ENCODE measurements around the gene UBR3. TPM values are rescaled to one million over a fixed set of nuclear protein-coding genes. Genes with fewer than 3 reads are reported as not detected.

UBR3 gene
- total and polyA plus RNA-seq, 4 donors = 9.5 to 137 (median 25.7) TPM

DNA sequence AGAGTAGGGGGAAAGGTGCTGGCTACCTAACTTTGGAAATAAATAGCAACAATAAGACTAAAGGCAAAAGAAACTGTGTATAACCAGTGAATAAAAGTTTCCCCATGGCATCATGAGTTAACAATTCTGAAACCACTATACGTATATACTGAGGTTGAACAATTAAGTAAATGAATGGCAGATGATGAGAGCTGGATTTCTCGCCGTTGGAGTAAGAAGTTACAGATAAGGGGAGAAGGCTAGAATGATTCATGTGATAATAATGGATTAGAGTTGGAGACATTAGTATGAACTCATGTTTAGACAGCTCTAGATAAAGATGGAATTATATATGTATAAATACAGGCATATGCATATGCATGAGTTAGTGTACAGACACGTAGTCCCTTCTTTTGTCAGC lies 152.7 kb downstream of the UBR3 start:
- ATAC-seq (ENCODE audit: insufficient read depth, low FRiP score) (no peak), DNase-seq (no peak)
- Histone ChIP-seq H3K9ac (ENCODE audit: insufficient read depth in 1 of 2, low read length in 2 of 2) (no peak overlapping the region), H3K27ac (ENCODE audit: low read depth in 1 of 2, low read length in 1 of 2) (no peak overlapping the region), H3K36me3 (ENCODE audit: control insufficient read depth in 4 of 4, insufficient read depth in 4 of 4, low read length in 4 of 4) (peaks cover 0 to 15% (median 7%) of the 10 kb centered on the region in 4 donors), H3K4me3 (no peak overlapping the region), H3K27me3 (ENCODE audit: control insufficient read depth in 3 of 3, insufficient read depth in 3 of 3, low read length in 2 of 3) (no peaks in the 10 kb centered on the region), H3K9me3 (ENCODE audit: control insufficient read depth in 4 of 4, insufficient read depth in 3 of 4, low read length in 3 of 4) (peaks cover 0 to 8% (median 3%) of the 10 kb centered on the region in 4 donors), H3K4me1 (ENCODE audit: control insufficient read depth in 5 of 5, insufficient read depth in 5 of 5, low read length in 5 of 5) (peaks cover 0 to 4% (median 0%) of the 10 kb centered on the region in 5 donors)
- WGBS, 2 donors = 88 to 92% methylated on average over 4 of the region's 4 CpGs
- TF ChIP-seq, protein P1, sequence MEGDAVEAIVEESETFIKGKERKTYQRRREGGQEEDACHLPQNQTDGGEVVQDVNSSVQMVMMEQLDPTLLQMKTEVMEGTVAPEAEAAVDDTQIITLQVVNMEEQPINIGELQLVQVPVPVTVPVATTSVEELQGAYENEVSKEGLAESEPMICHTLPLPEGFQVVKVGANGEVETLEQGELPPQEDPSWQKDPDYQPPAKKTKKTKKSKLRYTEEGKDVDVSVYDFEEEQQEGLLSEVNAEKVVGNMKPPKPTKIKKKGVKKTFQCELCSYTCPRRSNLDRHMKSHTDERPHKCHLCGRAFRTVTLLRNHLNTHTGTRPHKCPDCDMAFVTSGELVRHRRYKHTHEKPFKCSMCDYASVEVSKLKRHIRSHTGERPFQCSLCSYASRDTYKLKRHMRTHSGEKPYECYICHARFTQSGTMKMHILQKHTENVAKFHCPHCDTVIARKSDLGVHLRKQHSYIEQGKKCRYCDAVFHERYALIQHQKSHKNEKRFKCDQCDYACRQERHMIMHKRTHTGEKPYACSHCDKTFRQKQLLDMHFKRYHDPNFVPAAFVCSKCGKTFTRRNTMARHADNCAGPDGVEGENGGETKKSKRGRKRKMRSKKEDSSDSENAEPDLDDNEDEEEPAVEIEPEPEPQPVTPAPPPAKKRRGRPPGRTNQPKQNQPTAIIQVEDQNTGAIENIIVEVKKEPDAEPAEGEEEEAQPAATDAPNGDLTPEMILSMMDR (IDR thresholded peaks at IDR 0.05; ENCODE audit: control extremely low read depth, extremely low read depth) = no peak

DNA sequence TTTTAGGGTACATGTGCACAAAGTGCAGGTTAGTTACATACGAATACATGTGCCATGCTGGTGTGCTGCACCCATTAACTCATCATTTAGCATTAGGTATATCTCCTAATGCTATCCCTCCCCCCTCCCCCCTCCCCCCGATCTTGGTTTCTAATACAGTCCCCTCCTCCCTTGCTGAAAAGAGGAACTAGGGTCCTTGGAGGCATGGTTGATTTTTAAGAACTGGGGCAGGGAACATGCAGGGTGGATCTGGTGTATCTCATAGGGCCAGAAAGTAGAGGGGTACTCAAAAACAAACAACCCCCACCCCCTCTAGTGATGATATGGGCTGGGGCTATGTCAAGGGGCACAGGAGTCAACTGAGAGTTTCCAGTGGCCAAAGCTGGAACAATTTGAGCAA lies 153.4 kb downstream of the UBR3 start:
- WGBS, 2 donors = 89 to 97% methylated on average over 2 of the region's 2 CpGs
- TF ChIP-seq, protein P1 (IDR thresholded peaks at IDR 0.05; ENCODE audit: control extremely low read depth, extremely low read depth) = no peak
- H3K9me3 ChIP-seq (ENCODE audit: control insufficient read depth in 4 of 4, insufficient read depth in 3 of 4, low read length in 3 of 4) = peaks cover 0 to 5% (median 2%) of the 10 kb centered on the region in 4 donors
- H3K4me3 ChIP-seq = no peak overlapping the region
- DNase-seq = no peak
- no peak for ATAC-seq (ENCODE audit: insufficient read depth, low FRiP score)
- H3K9ac ChIP-seq (ENCODE audit: insufficient read depth in 1 of 2, low read length in 2 of 2) = no peak overlapping the region
- H3K4me1 ChIP-seq (ENCODE audit: control insufficient read depth in 5 of 5, insufficient read depth in 5 of 5, low read length in 5 of 5) = peaks cover 0 to 4% (median 0%) of the 10 kb centered on the region in 5 donors
- no peaks in the 10 kb centered on the region for H3K27me3 ChIP-seq (ENCODE audit: control insufficient read depth in 3 of 3, insufficient read depth in 3 of 3, low read length in 2 of 3)
- H3K36me3 ChIP-seq (ENCODE audit: control insufficient read depth in 4 of 4, insufficient read depth in 4 of 4, low read length in 4 of 4) = peaks cover 0 to 14% (median 7%) of the 10 kb centered on the region in 4 donors
- no peak overlapping the region for H3K27ac ChIP-seq (ENCODE audit: low read depth in 1 of 2, low read length in 1 of 2)

DNA sequence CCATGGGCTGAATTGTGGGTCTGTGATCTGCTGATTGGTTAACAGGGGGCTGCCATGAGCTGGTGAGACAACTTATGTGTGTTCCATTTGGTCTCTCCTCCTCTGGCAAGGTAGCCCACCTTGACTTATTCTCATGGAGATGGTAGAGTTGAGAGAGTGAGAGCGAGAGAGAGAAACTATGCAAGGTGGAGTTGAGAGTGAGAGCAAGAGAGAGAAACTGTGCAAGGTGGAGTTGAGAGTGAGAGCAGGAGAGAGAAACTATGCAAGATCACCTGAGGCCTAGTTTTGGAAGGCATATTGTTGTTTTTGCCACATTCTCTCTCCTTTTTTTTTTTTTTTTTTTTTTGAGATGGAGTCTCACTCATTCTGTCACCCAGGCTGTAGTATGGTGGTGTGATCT lies 155.7 kb downstream of the UBR3 start:
- no peaks in the 10 kb centered on the region for H3K9me3 ChIP-seq (ENCODE audit: control insufficient read depth in 4 of 4, insufficient read depth in 3 of 4, low read length in 3 of 4)
- no peak overlapping the region for H3K27ac ChIP-seq (ENCODE audit: low read depth in 1 of 2, low read length in 1 of 2)
- peaks cover 0 to 9% (median 7%) of the 10 kb centered on the region in 4 donors for H3K36me3 ChIP-seq (ENCODE audit: control insufficient read depth in 4 of 4, insufficient read depth in 4 of 4, low read length in 4 of 4)
- DNase-seq = no peak
- 0% methylated on average over 1 of the region's 1 CpG for WGBS, 2 donors
- H3K4me3 ChIP-seq = no peak overlapping the region
- no peak overlapping the region for H3K9ac ChIP-seq (ENCODE audit: insufficient read depth in 1 of 2, low read length in 2 of 2)
- TF ChIP-seq, protein P1 (IDR thresholded peaks at IDR 0.05; ENCODE audit: control extremely low read depth, extremely low read depth) = no peak
- H3K4me1 ChIP-seq (ENCODE audit: control insufficient read depth in 5 of 5, insufficient read depth in 5 of 5, low read length in 5 of 5) = peaks cover 0 to 4% (median 0%) of the 10 kb centered on the region in 5 donors
- no peaks in the 10 kb centered on the region for H3K27me3 ChIP-seq (ENCODE audit: control insufficient read depth in 3 of 3, insufficient read depth in 3 of 3, low read length in 2 of 3)
- no peak for ATAC-seq (ENCODE audit: insufficient read depth, low FRiP score)

DNA sequence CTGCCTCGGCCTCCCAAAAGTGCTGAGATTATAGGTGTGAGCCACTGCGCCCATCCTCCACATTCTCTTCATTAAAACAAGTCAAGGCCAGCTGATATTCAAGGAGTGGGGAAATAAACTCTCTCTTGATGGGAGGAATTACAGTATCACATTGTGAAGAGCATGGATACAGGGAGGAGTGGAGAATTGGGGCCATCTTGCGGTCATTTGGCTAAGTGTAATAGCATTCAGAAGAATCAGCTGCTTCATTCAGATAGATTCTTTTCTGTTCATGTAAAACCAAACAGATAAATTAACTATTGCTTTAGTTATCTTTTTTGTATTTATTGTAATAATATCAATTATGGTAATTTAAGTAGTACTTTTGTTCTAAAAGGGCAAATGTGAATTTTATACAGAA lies 156.3 kb downstream of the UBR3 start:
- no peak overlapping the region for H3K9ac ChIP-seq (ENCODE audit: insufficient read depth in 1 of 2, low read length in 2 of 2)
- 96 to 97% methylated on average over 3 of the region's 3 CpGs for WGBS, 2 donors
- H3K9me3 ChIP-seq (ENCODE audit: control insufficient read depth in 4 of 4, insufficient read depth in 3 of 4, low read length in 3 of 4) = no peaks in the 10 kb centered on the region
- no peaks in the 10 kb centered on the region for H3K4me1 ChIP-seq (ENCODE audit: control insufficient read depth in 5 of 5, insufficient read depth in 5 of 5, low read length in 5 of 5)
- DNase-seq = no peak
- peaks cover 0 to 8% (median 7%) of the 10 kb centered on the region in 4 donors for H3K36me3 ChIP-seq (ENCODE audit: control insufficient read depth in 4 of 4, insufficient read depth in 4 of 4, low read length in 4 of 4)
- no peaks in the 10 kb centered on the region for H3K27me3 ChIP-seq (ENCODE audit: control insufficient read depth in 3 of 3, insufficient read depth in 3 of 3, low read length in 2 of 3)
- TF ChIP-seq, protein P1 (IDR thresholded peaks at IDR 0.05; ENCODE audit: control extremely low read depth, extremely low read depth) = no peak
- H3K27ac ChIP-seq (ENCODE audit: low read depth in 1 of 2, low read length in 1 of 2) = no peak overlapping the region
- no peak overlapping the region for H3K4me3 ChIP-seq
- ATAC-seq (ENCODE audit: insufficient read depth, low FRiP score) = no peak

Data from lung (tissue), 12 donors.